Measurements from ENCODE around the gene PHPT1. TPM values are rescaled to one million over a fixed set of nuclear protein-coding genes. Genes with fewer than 3 reads are reported as not detected.

Gene PHPT1
- total and polyA plus RNA-seq, 2 of the 13 experiments (the other 11 are each of a cell fraction or from before 2014, with no cell fraction given), result 189 to 192 TPM

DNA sequence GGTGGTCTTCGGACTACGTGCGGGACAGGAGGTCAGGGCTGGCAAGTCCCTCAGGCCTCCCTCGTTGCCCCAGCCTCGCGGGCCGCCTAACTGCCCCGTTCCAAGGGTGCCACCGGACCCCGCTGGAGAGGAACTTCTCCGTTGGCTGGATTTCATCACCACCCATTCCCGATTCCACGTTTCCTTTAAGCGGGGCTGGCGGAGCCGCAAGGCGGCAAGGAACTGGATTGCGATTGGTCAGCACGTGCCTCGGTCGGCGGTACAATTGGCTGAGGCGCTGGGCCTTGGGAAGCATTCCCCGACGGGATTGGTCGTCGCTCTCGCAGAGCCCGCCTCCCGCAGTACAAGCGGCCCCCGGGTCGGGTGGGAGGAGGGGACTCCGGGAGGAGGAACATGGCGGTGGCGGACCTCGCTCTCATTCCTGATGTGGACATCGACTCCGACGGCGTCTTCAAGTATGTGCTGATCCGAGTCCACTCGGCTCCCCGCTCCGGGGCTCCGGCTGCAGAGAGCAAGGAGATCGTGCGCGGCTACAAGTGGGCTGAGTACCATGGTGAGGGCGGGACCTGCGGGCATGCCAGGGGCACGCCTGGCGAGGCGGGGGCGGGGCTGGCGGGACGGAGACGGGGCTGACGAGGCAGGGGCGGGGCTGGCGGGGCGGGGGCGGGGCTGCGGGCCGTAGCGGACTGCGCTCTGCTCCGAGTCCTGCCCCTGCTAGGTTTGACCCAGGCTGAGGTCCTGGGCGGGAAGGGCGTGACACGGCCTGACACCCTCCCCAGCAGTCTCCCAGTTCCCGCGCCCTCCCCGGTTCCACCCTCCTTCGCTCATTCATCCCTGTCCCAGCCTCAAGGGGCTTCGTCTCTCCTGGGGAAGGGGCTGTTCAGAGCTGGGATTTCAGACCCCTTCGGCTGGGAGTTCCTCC, at the start of gene PHPT1 (continued):
- TF ChIP-seq PLSCR1 (CRISPR knock-in tag; IDR thresholded peaks at IDR 0.05; ENCODE audit: borderline replicate concordance), result no peak
- TF ChIP-seq ZNF510 (CRISPR knock-in tag; IDR thresholded peaks at IDR 0.05; ENCODE audit: low read depth), result peak; percentile 72; the same call in 1 of the 2 replicates
- TF ChIP-seq ZNF121 (CRISPR knock-in tag; IDR thresholded peaks at IDR 0.05), result no peak
- TF ChIP-seq ISX (CRISPR knock-in tag; conservative IDR thresholded peaks at IDR 0.05), result no peak
- TF ChIP-seq, protein P1, sequence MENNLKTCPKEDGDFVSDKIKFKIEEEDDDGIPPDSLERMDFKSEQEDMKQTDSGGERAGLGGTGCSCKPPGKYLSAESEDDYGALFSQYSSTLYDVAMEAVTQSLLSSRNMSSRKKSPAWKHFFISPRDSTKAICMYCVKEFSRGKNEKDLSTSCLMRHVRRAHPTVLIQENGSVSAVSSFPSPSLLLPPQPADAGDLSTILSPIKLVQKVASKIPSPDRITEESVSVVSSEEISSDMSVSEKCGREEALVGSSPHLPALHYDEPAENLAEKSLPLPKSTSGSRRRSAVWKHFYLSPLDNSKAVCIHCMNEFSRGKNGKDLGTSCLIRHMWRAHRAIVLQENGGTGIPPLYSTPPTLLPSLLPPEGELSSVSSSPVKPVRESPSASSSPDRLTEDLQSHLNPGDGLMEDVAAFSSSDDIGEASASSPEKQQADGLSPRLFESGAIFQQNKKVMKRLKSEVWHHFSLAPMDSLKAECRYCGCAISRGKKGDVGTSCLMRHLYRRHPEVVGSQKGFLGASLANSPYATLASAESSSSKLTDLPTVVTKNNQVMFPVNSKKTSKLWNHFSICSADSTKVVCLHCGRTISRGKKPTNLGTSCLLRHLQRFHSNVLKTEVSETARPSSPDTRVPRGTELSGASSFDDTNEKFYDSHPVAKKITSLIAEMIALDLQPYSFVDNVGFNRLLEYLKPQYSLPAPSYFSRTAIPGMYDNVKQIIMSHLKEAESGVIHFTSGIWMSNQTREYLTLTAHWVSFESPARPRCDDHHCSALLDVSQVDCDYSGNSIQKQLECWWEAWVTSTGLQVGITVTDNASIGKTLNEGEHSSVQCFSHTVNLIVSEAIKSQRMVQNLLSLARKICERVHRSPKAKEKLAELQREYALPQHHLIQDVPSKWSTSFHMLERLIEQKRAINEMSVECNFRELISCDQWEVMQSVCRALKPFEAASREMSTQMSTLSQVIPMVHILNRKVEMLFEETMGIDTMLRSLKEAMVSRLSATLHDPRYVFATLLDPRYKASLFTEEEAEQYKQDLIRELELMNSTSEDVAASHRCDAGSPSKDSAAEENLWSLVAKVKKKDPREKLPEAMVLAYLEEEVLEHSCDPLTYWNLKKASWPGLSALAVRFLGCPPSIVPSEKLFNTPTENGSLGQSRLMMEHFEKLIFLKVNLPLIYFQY (CRISPR knock-in tag; IDR thresholded peaks at IDR 0.05; ENCODE audit: borderline replicate concordance), result 0 out of 2 replicates have a peak, but pooled peaks have one; percentile 17
- TF ChIP-seq, protein P2, sequence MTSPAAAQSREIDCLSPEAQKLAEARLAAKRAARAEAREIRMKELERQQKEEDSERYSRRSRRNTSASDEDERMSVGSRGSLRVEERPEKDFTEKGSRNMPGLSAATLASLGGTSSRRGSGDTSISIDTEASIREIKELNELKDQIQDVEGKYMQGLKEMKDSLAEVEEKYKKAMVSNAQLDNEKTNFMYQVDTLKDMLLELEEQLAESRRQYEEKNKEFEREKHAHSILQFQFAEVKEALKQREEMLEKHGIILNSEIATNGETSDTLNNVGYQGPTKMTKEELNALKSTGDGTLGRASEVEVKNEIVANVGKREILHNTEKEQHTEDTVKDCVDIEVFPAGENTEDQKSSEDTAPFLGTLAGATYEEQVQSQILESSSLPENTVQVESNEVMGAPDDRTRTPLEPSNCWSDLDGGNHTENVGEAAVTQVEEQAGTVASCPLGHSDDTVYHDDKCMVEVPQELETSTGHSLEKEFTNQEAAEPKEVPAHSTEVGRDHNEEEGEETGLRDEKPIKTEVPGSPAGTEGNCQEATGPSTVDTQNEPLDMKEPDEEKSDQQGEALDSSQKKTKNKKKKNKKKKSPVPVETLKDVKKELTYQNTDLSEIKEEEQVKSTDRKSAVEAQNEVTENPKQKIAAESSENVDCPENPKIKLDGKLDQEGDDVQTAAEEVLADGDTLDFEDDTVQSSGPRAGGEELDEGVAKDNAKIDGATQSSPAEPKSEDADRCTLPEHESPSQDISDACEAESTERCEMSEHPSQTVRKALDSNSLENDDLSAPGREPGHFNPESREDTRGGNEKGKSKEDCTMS (CRISPR knock-in tag; conservative IDR thresholded peaks at IDR 0.05), result no peak
- TF ChIP-seq, protein P3, sequence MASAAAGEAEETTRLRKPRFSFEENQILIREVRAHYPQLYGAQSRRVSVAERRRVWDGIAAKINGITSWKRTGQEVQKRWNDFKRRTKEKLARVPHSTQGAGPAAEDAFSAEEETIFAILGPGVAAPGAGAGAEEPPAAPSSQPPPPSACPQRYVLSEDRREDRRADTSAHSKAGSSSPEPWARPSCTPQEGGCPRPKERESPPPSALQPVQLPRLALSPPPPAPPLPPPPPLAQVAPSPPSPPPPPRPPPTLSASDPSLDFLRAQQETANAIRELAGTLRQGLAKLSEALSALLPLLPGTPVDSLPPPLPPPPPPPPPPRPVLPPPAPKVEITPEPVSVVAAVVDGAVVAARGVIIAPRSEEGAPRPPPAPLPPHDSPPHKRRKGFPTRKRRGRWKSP (CRISPR knock-in tag; IDR thresholded peaks at IDR 0.05), result peak; percentile 76
- TF ChIP-seq KDM2A (CRISPR knock-in tag; IDR thresholded peaks at IDR 0.05; ENCODE audit: borderline replicate concordance, low read depth), result peak; percentile 94
- TF ChIP-seq ZNF333 (CRISPR knock-in tag; IDR thresholded peaks at IDR 0.05; ENCODE audit: borderline replicate concordance), result no peak
- TF ChIP-seq ZNF263 (CRISPR knock-in tag; IDR thresholded peaks at IDR 0.05), result peak; percentile 75; the same call in 1 of the 2 replicates
- TF ChIP-seq ZNF260 (CRISPR knock-in tag; IDR thresholded peaks at IDR 0.05; ENCODE audit: borderline replicate concordance, low read depth), result no peak
- TF ChIP-seq ZNF709 (CRISPR knock-in tag; IDR thresholded peaks at IDR 0.05), result peak; percentile 63; the same call in 1 of the 2 replicates
- no peak for TF ChIP-seq TCF12 (IDR thresholded peaks at IDR 0.05)
- no peak; the same call in 1 of the 2 replicates for TF ChIP-seq TCF12 (CRISPR knock-in tag; IDR thresholded peaks at IDR 0.05)
- no peak for TF ChIP-seq ZNF441 (CRISPR knock-in tag; IDR thresholded peaks at IDR 0.05; ENCODE audit: borderline replicate concordance)
- TF ChIP-seq ZNF337 (CRISPR knock-in tag; IDR thresholded peaks at IDR 0.05; ENCODE audit: borderline replicate concordance, low read depth), result no peak
- no peak for TF ChIP-seq ZSCAN12 (CRISPR knock-in tag; IDR thresholded peaks at IDR 0.05)
- peak; percentile 74 for TF ChIP-seq HNRNPH1 (optimal IDR thresholded peaks at IDR 0.05; ENCODE audit: low read depth, low read length)
- peak; percentile 88; the same call in 1 of the 2 replicates for TF ChIP-seq HNRNPL (IDR thresholded peaks at IDR 0.05; ENCODE audit: low read depth, low read length)
- no peak; the same call in 1 of the 2 replicates for TF ChIP-seq PHF20 (CRISPR knock-in tag; IDR thresholded peaks at IDR 0.05)

Data from HepG2 (cell line).